OCI-LY7 (cell line): ENCODE data around the gene CAMKK1. TPM values are rescaled to one million over a fixed set of nuclear protein-coding genes. Genes with fewer than 3 reads are reported as not detected.

Experiments
- BruUV-seq: library from RNA; stranded (reverse); fragments of 400-500 nt; replicated peaks from 2 replicates; lab custom pipeline; 2021; lab: Mats Ljungman, UMichigan
- CTCF ChIA-PET: fragments of 300-600 bp; sonication (Branson Sonifier 250); formaldehyde crosslinking; loops from one replicate; lab custom pipeline; 2022; ENCODE audit warnings: antibody characterized with exemption; ENCODE audit not compliant: unreplicated experiment; lab: Charles Lee
- POLR2A ChIA-PET: fragments of 300-600 bp; sonication (Branson Sonifier 250); formaldehyde crosslinking; loops from one replicate; lab custom pipeline; 2022; ENCODE audit warnings: antibody characterized with exemption; lab: Charles Lee
- DNase-seq: peaks from one replicate; pipeline ENCODE4 v3.0.0-alpha.2; 2015; ENCODE audit warnings: low spot score
- H2AFZ ChIP-seq: fragments of 200-600 bp; sonication (generic), shearing (Covaris generic); 2 replicates; pipeline ENCODE4 v1.6.1; 2014; ENCODE audit warnings: mild to moderate bottlenecking, antibody characterized with exemption, low read length, moderate library complexity
- H3K27ac ChIP-seq: fragments of 200-600 bp; sonication (generic); 2 replicates; pipeline ENCODE4 v1.5.1; 2014; ENCODE audit warnings: mixed run types, low read depth, mild to moderate bottlenecking, moderate library complexity, low read length, inconsistent platforms; ENCODE audit not compliant: poor library complexity, severe bottlenecking
- H3K36me3 ChIP-seq: fragments of 200-600 bp; sonication (generic); 2 replicates; pipeline ENCODE4 v1.6.1; 2014; ENCODE audit warnings: mild to moderate bottlenecking, antibody characterized with exemption, low read length, moderate library complexity, mixed read lengths; ENCODE audit not compliant: insufficient read depth
- H3K4me1 ChIP-seq: fragments of 200-600 bp; sonication (generic); 2 replicates; pipeline ENCODE4 v1.5.1; 2014; ENCODE audit warnings: mild to moderate bottlenecking, low read length; ENCODE audit not compliant: insufficient read depth, poor library complexity, severe bottlenecking
- H3K4me2 ChIP-seq: fragments of 200-600 bp; sonication (generic); 2 replicates; pipeline ENCODE4 v1.6.1; 2014; ENCODE audit warnings: mild to moderate bottlenecking, low read length
- H3K4me3 ChIP-seq: fragments of 200-600 bp; sonication (generic); 2 replicates; pipeline ENCODE4 v1.5.1; 2014; ENCODE audit warnings: mild to moderate bottlenecking, low read depth, low read length; ENCODE audit not compliant: poor library complexity, severe bottlenecking
- H3K79me2 ChIP-seq: fragments of 200-600 bp; sonication (generic); 2 replicates; pipeline ENCODE4 v1.6.1; 2016; ENCODE audit warnings: low read depth, mild to moderate bottlenecking, low read length, moderate library complexity, mixed read lengths; ENCODE audit not compliant: insufficient read depth
- H3K9me2 ChIP-seq: fragments of 200-600 bp; sonication (generic); 2 replicates; pipeline ENCODE4 v1.6.1; 2016; ENCODE audit warnings: mild to moderate bottlenecking, low read length, mixed read lengths; ENCODE audit not compliant: insufficient read depth
- H3K9me3 ChIP-seq: fragments of 200-600 bp; sonication (generic); 2 replicates; pipeline ENCODE4 v1.6.1; 2014; ENCODE audit warnings: mild to moderate bottlenecking, mixed run types, low read length, mixed read lengths
- H4K20me1 ChIP-seq: fragments of 200-600 bp; sonication (generic); 2 replicates; pipeline ENCODE4 v1.6.1; 2014; ENCODE audit warnings: mild to moderate bottlenecking, antibody characterized with exemption, low read length, moderate library complexity, mixed read lengths; ENCODE audit not compliant: insufficient read depth
- CTCF ChIP-seq: fragments of 200-600 bp; sonication (generic); conservative IDR thresholded peaks from 2 replicates; pipeline ENCODE4 v1.5.1; 2014; ENCODE audit warnings: mild to moderate bottlenecking, antibody characterized with exemption, low read length, moderate library complexity, mixed read lengths
- EZH2phosphoT487 ChIP-seq: fragments of 200-600 bp; sonication (generic); IDR thresholded peaks from 2 replicates; pipeline ENCODE4 v1.6.1; 2018; ENCODE audit warnings: low read depth, borderline replicate concordance, mild to moderate bottlenecking, mixed run types, antibody characterized with exemption, low read length, moderate library complexity, mixed read lengths
- intact Hi-C: fragments of 100-400 bp; cut with micrococcal nuclease; formaldehyde crosslinking; loops from one replicate; pipeline ENCODE4 v1.10.0; 2022; ENCODE audit not compliant: unreplicated experiment
- total RNA-seq, 2 experiments: library from RNA; depleted of rRNA in 1 of 2; stranded (reverse); fragments of >200 nt in 1 of 2; shearing (Covaris generic) in 1 of 2; gene quantifications; 2 replicates each; pipeline ENCODE4 v1.2.3, GENCODE V29; 2014 to 2022

Gene CAMKK1
- total RNA-seq, 2 experiments from 2014 or later: 2.7 TPM

GRCh38 chr17:3860939-3861700 lies 31.7 kb downstream of the CAMKK1 start:
- ChIA-PET POLR2A (no interaction called here), CTCF (no interaction called here)
- no peaks in the 10 kb centered on the region for H3K79me2 ChIP-seq
- no TSS peak for BruUV-seq
- H3K4me2 ChIP-seq: no peak overlapping the region
- no peaks in the 10 kb centered on the region for H3K9me3 ChIP-seq
- no peak for TF ChIP-seq EZH2phosphoT487
- TF ChIP-seq CTCF: no peak
- H3K4me3 ChIP-seq: no peak overlapping the region
- H2AFZ ChIP-seq: no peak overlapping the region
- H3K9me2 ChIP-seq: no peaks in the 10 kb centered on the region
- intact Hi-C loops: no loop called here
- H4K20me1 ChIP-seq: no peaks in the 10 kb centered on the region
- H3K27ac ChIP-seq: no peak overlapping the region
- H3K36me3 ChIP-seq: no peaks in the 10 kb centered on the region
- H3K4me1 ChIP-seq: no peaks in the 10 kb centered on the region
- no peak for DNase-seq

DNA sequence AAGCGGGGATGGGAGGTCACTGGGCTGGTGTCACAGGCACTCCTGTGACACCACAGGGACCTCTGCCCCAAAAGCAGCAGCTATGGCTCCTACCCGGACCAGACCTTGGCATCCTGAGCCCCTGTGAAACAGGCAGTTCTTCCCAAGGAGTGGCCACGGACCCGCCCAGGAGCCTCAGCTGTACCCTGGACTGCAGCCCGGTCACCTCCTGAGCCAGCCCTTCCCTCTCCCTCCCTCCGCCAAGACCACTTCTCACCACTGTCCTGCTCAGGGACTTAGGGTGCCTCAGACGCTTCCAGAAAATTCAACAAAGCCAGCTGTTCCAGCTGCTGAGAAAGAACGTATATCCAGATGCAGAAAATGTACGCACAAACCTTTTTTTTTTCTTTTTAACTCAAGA lies 32.9 kb downstream of the CAMKK1 start:
- POLR2A ChIA-PET: no interaction called here
- Histone ChIP-seq H3K9me3 (no peaks in the 10 kb centered on the region), H3K79me2 (no peaks in the 10 kb centered on the region), H3K27ac (no peak overlapping the region), H3K9me2 (no peaks in the 10 kb centered on the region), H4K20me1 (no peaks in the 10 kb centered on the region), H2AFZ (no peak overlapping the region), H3K4me2 (no peak overlapping the region), H3K4me1 (no peaks in the 10 kb centered on the region), H3K36me3 (no peaks in the 10 kb centered on the region), H3K4me3 (no peak overlapping the region)
- BruUV-seq: no TSS peak
- no peak for TF ChIP-seq CTCF
- TF ChIP-seq EZH2phosphoT487: no peak
- no peak for DNase-seq
- intact Hi-C loops: no loop called here
- CTCF ChIA-PET: no interaction called here
